Spleen (tissue), 11 donors: ENCODE data around the gene CYLC1. TPM values are rescaled to one million over a fixed set of nuclear protein-coding genes. Genes with fewer than 3 reads are reported as not detected.

Experiments used
- DNase-seq: peaks from one replicate; pipeline ENCODE4 v3.0.0-alpha.2; 2020
- H3K27ac ChIP-seq, 8 donors: fragments of 200-600 bp; sonication (generic) in 7 of 8; 1 replicate in 4 of 8; 2 replicates in 4 of 8; pipeline versions ENCODE4 v1.5.0 to v1.8.0; 2016 to 2021; ENCODE audit warnings: inconsistent platforms in 4 of 8, mild to moderate bottlenecking in 4 of 8, moderate library complexity in 1 of 8
- H3K27me3 ChIP-seq, 7 donors: fragments of 200-600 bp; sonication (generic) in 6 of 7; replicated peaks in 1 of 7; 1 replicate in 4 of 7; 2 replicates in 3 of 7; pipeline versions ENCODE4 v1.5.0 to v1.8.0; 2016 to 2021; ENCODE audit warnings: inconsistent platforms in 3 of 7, mild to moderate bottlenecking in 1 of 7
- H3K36me3 ChIP-seq, 6 donors: fragments of 200-600 bp; sonication (generic) in 5 of 6; 1 replicate in 4 of 6; 2 replicates in 2 of 6; pipeline versions ENCODE4 v1.5.0 to v1.8.0; 2016 to 2021; ENCODE audit warnings: inconsistent platforms in 2 of 6
- H3K4me1 ChIP-seq, 6 donors: fragments of 200-600 bp; sonication (generic) in 5 of 6; 1 replicate in 3 of 6; 2 replicates in 3 of 6; pipeline versions ENCODE4 v1.5.0 to v1.8.0; 2016 to 2021; ENCODE audit warnings: inconsistent platforms in 3 of 6
- H3K4me3 ChIP-seq, 8 donors: fragments of 200-600 bp; sonication (generic) in 7 of 8; 1 replicate in 4 of 8; 2 replicates in 4 of 8; pipeline versions ENCODE4 v1.5.0 to v1.8.0; 2016 to 2021; ENCODE audit warnings: inconsistent platforms in 4 of 8, mild to moderate bottlenecking in 4 of 8, moderate library complexity in 2 of 8
- H3K9me3 ChIP-seq, 8 donors: fragments of 200-600 bp; sonication (generic) in 7 of 8; 1 replicate in 4 of 8; 2 replicates in 4 of 8; pipeline versions ENCODE4 v1.5.0 to v1.8.0; 2016 to 2021; ENCODE audit warnings: inconsistent platforms in 4 of 8
- CTCF ChIP-seq, 11 experiments: fragments of 200-600 bp in 7 of 11; fragments of 450-650 bp in 4 of 11; sonication (generic) in 4 of 11; IDR thresholded peaks in 8 of 11; conservative IDR thresholded peaks in 3 of 11; 1 replicate in 7 of 11; 2 replicates in 4 of 11; pipeline versions ENCODE4 v1.4.0 to v1.8.0; 2016 to 2021; ENCODE audit warnings: antibody characterized with exemption in 11 of 11, inconsistent platforms in 4 of 11, mild to moderate bottlenecking in 1 of 11
- POLR2A ChIP-seq, 3 donors: fragments of 450-650 bp; IDR thresholded peaks; one replicate each; pipeline ENCODE4 v1.5.1; 2017; ENCODE audit warnings: antibody characterized with exemption in 3 of 3, mild to moderate bottlenecking in 1 of 3
- POLR2AphosphoS5 ChIP-seq, 3 donors: sonication (generic); formaldehyde crosslinking; IDR thresholded peaks; one replicate each; pipeline ENCODE4 v1.5.1; 2017; ENCODE audit warnings: antibody characterized with exemption in 3 of 3
- WGBS, 5 donors: extraction: QIAGEN DNeasy Blood & Tissue Kit in 3 of 5; methylation state at CpG; one replicate each; pipeline versions ENCODE4 v1.1.5 to v1.1.7; 2013 to 2018; 5-methylcytosine and 5-hydroxymethylcytosine counted together
- intact Hi-C: fragments of 100-400 bp; cut with DNase I; formaldehyde crosslinking; loops from one replicate; pipeline ENCODE4 v1.15.0; 2023; ENCODE audit warnings: low total_unique reads
- polyA plus RNA-seq, 3 donors: library from polyadenylated mRNA; stranded (reverse); fragments of 200-250 nt; gene quantifications; one replicate each; pipeline ENCODE4 v1.2.1, GENCODE V29; 2013
- total RNA-seq, 7 donors: library from RNA; depleted of rRNA in 3 of 7; stranded (reverse); fragments of >200 nt in 3 of 7; fragmentation: NEBNext Ultra II Directional in 4 of 7; extraction: Animal tissue kit (Norgen Biotek cat#: 25700) in 4 of 7; gene quantifications; one replicate each; pipeline versions ENCODE4 v1.1.0 to v1.2.1, GENCODE V29; 2016 to 2021
- donor health status: healthy with polysubstance abuse.
- donor health status: DM: no; HTN: no; CAD: no; lungs with moderate emphysema.
- donor health status: DM: no; HTN: no; CAD: no.
- donor health status: Bipolar disorder and iron deficiency.
- donor health status: healthy.
- donor health status: DM: no; HTN: no; CAD: no.
- donor health status: DM: yes; HTN: yes; CAD: no.

Gene CYLC1
- total and polyA plus RNA-seq, 10 donors = not detected

DNA sequence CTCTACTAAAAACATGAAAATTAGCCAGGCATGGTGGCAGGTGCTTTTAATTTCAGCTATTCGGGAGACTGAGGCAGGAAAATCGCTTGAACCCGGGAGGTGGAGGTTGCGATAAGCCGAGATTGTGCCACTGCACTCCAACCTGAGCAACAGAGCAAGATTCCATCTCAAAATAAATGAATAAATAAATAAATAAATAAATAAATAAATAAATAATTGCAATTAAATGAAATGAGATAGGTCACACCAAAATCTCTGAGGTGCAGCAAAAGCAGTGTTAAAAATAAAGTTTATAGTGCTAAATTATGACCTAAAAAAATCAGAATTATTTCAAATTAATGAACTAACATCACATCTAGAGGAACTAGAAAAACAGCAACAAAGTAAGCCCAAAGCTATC is 13.6 kb upstream of the CYLC1 start:
- intact Hi-C loops = no loop called here
- no peaks in the 10 kb centered on the region for H3K27me3 ChIP-seq
- DNase-seq = no peak
- peaks cover 0 to 3% (median 0%) of the 10 kb centered on the region in 8 donors for H3K9me3 ChIP-seq
- 84 to 97% (median 92%) methylated on average over 5 of the region's 5 CpGs for WGBS, 5 donors
- H3K27ac ChIP-seq = no peak overlapping the region
- TF ChIP-seq POLR2A (IDR thresholded peaks at IDR 0.05) = no peak
- no peak for TF ChIP-seq POLR2AphosphoS5 (IDR thresholded peaks at IDR 0.05)
- TF ChIP-seq CTCF (IDR thresholded peaks at IDR 0.05 in 8 of 11, conservative IDR thresholded peaks at IDR 0.05 in 3 of 11) = no peak
- no peak overlapping the region for H3K4me3 ChIP-seq
- no peaks in the 10 kb centered on the region for H3K36me3 ChIP-seq
- no peaks in the 10 kb centered on the region for H3K4me1 ChIP-seq

- DNase-seq = no peak
- H3K36me3 ChIP-seq = no peaks in the 10 kb centered on the region
- H3K4me1 ChIP-seq = no peaks in the 10 kb centered on the region
- intact Hi-C loops = no loop called here
- no peak overlapping the region for H3K27ac ChIP-seq
- no peak for TF ChIP-seq POLR2A (IDR thresholded peaks at IDR 0.05)
- no peak for TF ChIP-seq POLR2AphosphoS5 (IDR thresholded peaks at IDR 0.05)
- no peak for TF ChIP-seq CTCF (IDR thresholded peaks at IDR 0.05 in 8 of 11, conservative IDR thresholded peaks at IDR 0.05 in 3 of 11)
- H3K9me3 ChIP-seq = no peaks in the 10 kb centered on the region
- no peaks in the 10 kb centered on the region for H3K27me3 ChIP-seq
- no peak overlapping the region for H3K4me3 ChIP-seq
- 79 to 97% (median 89%) methylated on average over 2 of the region's 2 CpGs for WGBS, 5 donors
These were observed 27.6 kb downstream of the CYLC1 start for GRCh38 chrX:83888585-83888984.

GRCh38 chrX:83892433-83892832 is 31.5 kb downstream of the CYLC1 start:
- no peaks in the 10 kb centered on the region for H3K9me3 ChIP-seq
- no peak overlapping the region for H3K4me3 ChIP-seq
- no peaks in the 10 kb centered on the region for H3K27me3 ChIP-seq
- 72 to 85% (median 82%) methylated on average over 12 of the region's 12 CpGs for WGBS, 5 donors
- intact Hi-C loops = no loop called here
- no peaks in the 10 kb centered on the region for H3K36me3 ChIP-seq
- peak; percentile 29 for DNase-seq
- no peaks in the 10 kb centered on the region for H3K4me1 ChIP-seq
- no peak overlapping the region for H3K27ac ChIP-seq
- TF ChIP-seq POLR2A (IDR thresholded peaks at IDR 0.05) = no peak
- no peak for TF ChIP-seq CTCF (IDR thresholded peaks at IDR 0.05 in 8 of 11, conservative IDR thresholded peaks at IDR 0.05 in 3 of 11)
- TF ChIP-seq POLR2AphosphoS5 (IDR thresholded peaks at IDR 0.05) = no peak

GRCh38 chrX:83906921-83907320 is 46.0 kb downstream of the CYLC1 start:
- H3K9me3 ChIP-seq = no peaks in the 10 kb centered on the region
- no peak for TF ChIP-seq POLR2AphosphoS5 (IDR thresholded peaks at IDR 0.05)
- TF ChIP-seq POLR2A (IDR thresholded peaks at IDR 0.05) = no peak
- TF ChIP-seq CTCF (IDR thresholded peaks at IDR 0.05 in 8 of 11, conservative IDR thresholded peaks at IDR 0.05 in 3 of 11) = no peak
- H3K4me3 ChIP-seq = no peak overlapping the region
- no peak overlapping the region for H3K27ac ChIP-seq
- no peak for DNase-seq
- WGBS, 5 donors = 88 to 95% (median 91%) methylated on average over 3 of the region's 3 CpGs
- no peaks in the 10 kb centered on the region for H3K27me3 ChIP-seq
- no peaks in the 10 kb centered on the region for H3K4me1 ChIP-seq
- H3K36me3 ChIP-seq = no peaks in the 10 kb centered on the region
- intact Hi-C loops = no loop called here
